Esophagus squamous epithelium (tissue), 5 donors: ENCODE measurements around the gene ATM. TPM values are rescaled to one million over a fixed set of nuclear protein-coding genes. Genes with fewer than 3 reads are reported as not detected.

ENCODE experiments used
- DNase-seq: peaks from one replicate; lab custom pipeline; 2025; lab: John Stamatoyannopoulos, UW
- H3K27ac ChIP-seq, 4 donors: fragments of 200-600 bp; sonication (generic); one replicate each; pipeline ENCODE4 v1.5.1; 2016 to 2019; ENCODE audit warnings: mild to moderate bottlenecking in 1 of 4
- H3K27me3 ChIP-seq, 4 donors: fragments of 200-600 bp; sonication (generic); 1 replicate in 3 of 4; 2 replicates in 1 of 4; pipeline versions ENCODE4 v1.5.1 to v1.6.0; 2017 to 2021; ENCODE audit warnings: antibody characterized with exemption in 1 of 4
- H3K36me3 ChIP-seq, 3 donors: fragments of 200-600 bp; sonication (generic); one replicate each; pipeline ENCODE4 v1.5.1; 2016 to 2019
- H3K4me1 ChIP-seq, 3 donors: fragments of 200-600 bp; sonication (generic); one replicate each; pipeline ENCODE4 v1.5.1; 2017 to 2019
- H3K4me3 ChIP-seq, 4 donors: fragments of 200-600 bp; sonication (generic); 1 replicate in 3 of 4; 2 replicates in 1 of 4; pipeline ENCODE4 v1.5.1; 2016 to 2019; ENCODE audit warnings: mild to moderate bottlenecking in 2 of 4, moderate library complexity in 1 of 4
- H3K9me3 ChIP-seq, 3 donors: fragments of 200-600 bp; sonication (generic); one replicate each; pipeline ENCODE4 v1.5.1; 2016 to 2019
- CTCF ChIP-seq, 6 experiments: fragments of 450-650 bp in 4 of 6; fragments of 200-600 bp in 2 of 6; sonication (generic) in 2 of 6; IDR thresholded peaks; one replicate each; pipeline ENCODE4 v1.5.1; 2016 to 2019; ENCODE audit warnings: antibody characterized with exemption in 6 of 6, mild to moderate bottlenecking in 4 of 6, moderate library complexity in 4 of 6
- POLR2A ChIP-seq, 4 donors: fragments of 450-650 bp; IDR thresholded peaks; one replicate each; pipeline ENCODE4 v1.6.1; 2017; ENCODE audit warnings: antibody characterized with exemption in 4 of 4, mild to moderate bottlenecking in 4 of 4, moderate library complexity in 3 of 4
- WGBS, 2 donors: methylation state at CpG; one replicate each; pipeline ENCODE4 v1.1.5; 2018; 5-methylcytosine and 5-hydroxymethylcytosine counted together
- intact Hi-C: fragments of 100-400 bp; cut with DNase I; formaldehyde crosslinking; loops from one replicate; pipeline ENCODE4 v1.15.0; 2022
- total RNA-seq, 4 donors: library from RNA; depleted of rRNA; stranded (reverse); fragments of >200 nt; gene quantifications; one replicate each; pipeline ENCODE4 v1.1.0, GENCODE V29; 2016
- donor health status: DM: yes; HTN: yes; CAD: no.

The ATM gene
- total RNA-seq, 4 donors from 2014 or later, result 13.9 to 52.6 (median 21.7) TPM

GRCh38 chr11:108307751-108308150 is 84.9 kb downstream of the ATM start:
- TF ChIP-seq POLR2A (IDR thresholded peaks at IDR 0.05) (no peak), CTCF (IDR thresholded peaks at IDR 0.05) (no peak)

GRCh38 chr11:108313444-108313843 is 90.6 kb downstream of the ATM start:
- Histone ChIP-seq H3K36me3 (peaks cover 0 to 78% (median 0%) of the 10 kb centered on the region in 3 donors), H3K9me3 (no peaks in the 10 kb centered on the region), H3K27me3 (no peaks in the 10 kb centered on the region), H3K27ac (no peak overlapping the region), H3K4me1 (no peaks in the 10 kb centered on the region), H3K4me3 (no peak overlapping the region)
- intact Hi-C loops, result no loop called here
- 42 to 44% methylated on average over 2 of the region's 2 CpGs for WGBS, 2 donors
- TF ChIP-seq POLR2A (IDR thresholded peaks at IDR 0.05) (no peak), CTCF (IDR thresholded peaks at IDR 0.05) (no peak)
- DNase-seq, result no peak

More at GRCh38 chr11:108307751-108308150, 84.9 kb downstream of the ATM start:
- no peak overlapping the region for H3K4me3 ChIP-seq
- peaks cover 0 to 85% (median 4%) of the 10 kb centered on the region in 3 donors for H3K36me3 ChIP-seq
- WGBS, 2 donors, result 82 to 86% methylated on average over 3 of the region's 3 CpGs
- no peaks in the 10 kb centered on the region for H3K27me3 ChIP-seq
- intact Hi-C loops, result no loop called here
- no peaks in the 10 kb centered on the region for H3K9me3 ChIP-seq
- H3K27ac ChIP-seq, result no peak overlapping the region
- DNase-seq, result no peak
- no peaks in the 10 kb centered on the region for H3K4me1 ChIP-seq

- Histone ChIP-seq H3K27me3 (no peaks in the 10 kb centered on the region), H3K9me3 (no peaks in the 10 kb centered on the region), H3K4me1 (no peaks in the 10 kb centered on the region), H3K4me3 (no peak overlapping the region), H3K27ac (no peak overlapping the region), H3K36me3 (peaks cover 0 to 85% (median 0%) of the 10 kb centered on the region in 3 donors)
- intact Hi-C loops, result no loop called here
- TF ChIP-seq CTCF (IDR thresholded peaks at IDR 0.05) (no peak), POLR2A (IDR thresholded peaks at IDR 0.05) (no peak)
- WGBS, 2 donors, result 92 to 97% methylated on average over 3 of the region's 3 CpGs
- DNase-seq, result no peak
Measured at GRCh38 chr11:108316061-108316460, 93.2 kb downstream of the ATM start.

- no peak for TF ChIP-seq CTCF (IDR thresholded peaks at IDR 0.05)
- no peaks in the 10 kb centered on the region for H3K9me3 ChIP-seq
- no peak overlapping the region for H3K27ac ChIP-seq
- no peaks in the 10 kb centered on the region for H3K27me3 ChIP-seq
- peaks cover 0 to 87% (median 0%) of the 10 kb centered on the region in 3 donors for H3K36me3 ChIP-seq
- DNase-seq, result no peak
- H3K4me3 ChIP-seq, result no peak overlapping the region
- intact Hi-C loops, result no loop called here
- no peaks in the 10 kb centered on the region for H3K4me1 ChIP-seq
Measured at GRCh38 chr11:108319541-108320145, 96.8 kb downstream of the ATM start.

GRCh38 chr11:108322666-108323065 is 99.8 kb downstream of the ATM start:
- Histone ChIP-seq H3K4me3 (no peak overlapping the region), H3K36me3 (peaks cover 0 to 85% (median 6%) of the 10 kb centered on the region in 3 donors), H3K9me3 (no peaks in the 10 kb centered on the region), H3K4me1 (no peaks in the 10 kb centered on the region), H3K27me3 (no peaks in the 10 kb centered on the region), H3K27ac (no peak overlapping the region)
- whole genome bisulfite sequencing, 2 donors, result 86 to 88% methylated on average over 3 of the region's 3 CpGs
- TF ChIP-seq POLR2A (IDR thresholded peaks at IDR 0.05), result no peak
- no peak for TF ChIP-seq CTCF (IDR thresholded peaks at IDR 0.05)
- DNase-seq, result no peak
- intact Hi-C loops, result no loop called here
